GM21360 (cell line): ENCODE results near the gene ERBB4.

Source experiments
- ATAC-seq: cut with Tn5 transposase; IDR thresholded peaks from one replicate; pipeline ENCODE4 v1.9.1; 2021; ENCODE audit warnings: mild to moderate bottlenecking, moderate library complexity; ENCODE audit not compliant: unreplicated experiment

ERBB4 gene

DNA sequence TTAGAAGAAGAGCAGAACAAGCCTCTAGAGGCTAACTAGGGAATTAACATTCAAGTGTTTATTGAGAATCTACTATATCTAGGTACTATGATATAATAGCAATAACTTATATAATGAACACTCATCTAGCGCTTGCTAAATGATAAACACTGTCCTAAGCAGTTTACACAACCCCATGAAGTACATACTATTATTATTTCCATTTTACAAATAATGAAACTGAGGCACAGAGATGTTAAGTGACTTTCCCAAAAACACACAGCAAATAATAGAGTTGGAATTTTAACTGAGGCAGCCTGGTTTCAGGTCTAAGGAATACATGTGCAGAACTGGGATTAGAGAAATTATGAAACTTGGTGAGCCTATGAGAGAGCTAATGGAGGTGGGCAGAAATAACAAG is 1088.8 kb downstream of the ERBB4 start:
- ATAC-seq, result no peak

DNA sequence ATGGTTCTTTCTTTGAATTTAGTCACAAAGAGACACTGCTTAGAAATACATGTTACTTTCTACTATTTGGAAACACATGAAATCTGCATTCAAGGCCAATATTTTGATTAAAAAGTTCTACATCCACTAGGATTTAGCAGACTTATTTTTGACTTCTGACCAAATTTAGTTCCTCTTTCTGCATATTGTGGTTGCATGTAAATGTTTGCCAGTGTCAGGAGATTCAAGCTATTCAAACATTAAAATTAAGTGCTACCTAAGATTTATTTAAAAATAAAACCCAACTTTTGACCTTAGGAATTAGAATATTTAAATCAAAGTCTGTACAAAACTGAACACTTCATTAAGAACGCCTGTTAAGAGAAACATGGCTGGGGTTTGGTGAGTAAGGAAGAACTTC is 1091.1 kb downstream of the ERBB4 start:
- no peak for ATAC-seq

DNA sequence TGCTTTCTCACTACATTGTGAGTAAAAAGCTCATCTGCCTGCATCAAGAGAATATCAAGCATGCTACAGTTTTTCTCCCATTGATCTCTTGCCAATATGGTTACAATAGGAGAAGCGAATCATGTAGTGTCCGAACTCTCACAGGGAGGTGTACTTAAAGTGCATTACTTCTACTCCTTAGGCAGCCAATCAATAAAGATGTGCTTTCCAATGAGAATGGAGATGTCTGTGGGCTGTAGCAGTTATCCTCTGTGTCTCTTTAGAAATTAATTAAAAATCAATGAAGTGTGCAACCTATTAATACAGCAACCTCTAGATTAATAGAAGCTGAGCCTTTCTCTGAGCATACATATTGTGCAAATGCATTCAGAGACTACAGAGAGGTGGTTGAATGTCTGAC is 1098.5 kb downstream of the ERBB4 start:
- no peak for ATAC-seq

DNA sequence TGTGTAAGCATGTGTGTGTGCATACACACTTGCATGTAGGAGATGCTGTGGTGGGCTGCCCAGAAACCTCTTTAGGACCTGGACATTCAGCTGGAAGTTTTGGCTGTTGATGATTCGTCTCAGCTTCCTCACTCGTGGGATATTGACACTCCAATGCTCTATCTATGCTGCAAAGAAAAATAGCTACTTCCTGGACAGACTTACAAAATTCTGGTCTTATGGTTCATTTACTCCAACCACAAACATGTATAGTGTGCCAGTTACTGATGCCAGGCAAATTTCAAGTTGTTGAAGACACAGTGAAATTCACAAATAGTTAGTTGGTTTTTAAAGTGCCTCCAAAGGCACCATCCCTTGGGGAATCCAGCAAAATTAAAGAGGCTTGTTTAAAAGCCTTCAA is 1099.6 kb downstream of the ERBB4 start:
- ATAC-seq, result no peak

DNA sequence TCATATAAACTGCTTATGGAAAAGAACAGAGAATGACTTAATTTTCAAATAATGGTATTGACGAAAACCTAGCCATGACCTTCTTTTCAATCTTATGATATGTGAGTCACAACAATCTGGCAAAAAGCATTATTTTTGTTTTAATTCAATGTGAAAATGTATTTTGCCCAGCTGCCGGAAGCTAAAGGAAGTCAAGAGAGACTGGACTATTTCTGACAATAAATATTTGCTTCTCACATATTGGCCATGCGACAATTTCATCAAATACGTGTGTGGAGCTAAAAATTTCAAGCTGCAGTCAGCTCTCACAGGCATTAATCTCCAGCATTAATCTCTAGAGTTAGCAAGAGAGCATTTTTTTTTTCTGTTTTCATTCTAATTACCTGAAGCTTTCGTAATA is 1101.2 kb downstream of the ERBB4 start:
- ATAC-seq, result no peak

DNA sequence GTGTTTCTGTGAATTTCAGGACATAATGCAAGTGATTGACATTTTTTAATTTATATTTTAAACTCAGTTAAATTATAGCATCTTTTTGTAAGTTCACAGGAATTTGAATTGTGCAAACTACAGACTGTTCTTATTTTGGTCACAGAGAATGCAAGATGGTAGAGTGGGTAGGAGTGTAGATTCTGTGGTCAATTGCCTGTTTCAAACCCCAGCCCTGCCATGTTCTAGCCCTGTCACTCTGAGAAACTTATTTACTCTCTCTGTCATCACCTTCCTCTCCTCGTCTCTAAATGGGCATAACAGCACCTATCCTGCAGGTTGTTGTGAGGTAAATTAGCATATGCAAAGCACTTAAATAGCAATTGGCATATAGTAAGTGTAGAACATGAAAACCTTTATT is 1102.4 kb downstream of the ERBB4 start:
- ATAC-seq, result no peak

DNA sequence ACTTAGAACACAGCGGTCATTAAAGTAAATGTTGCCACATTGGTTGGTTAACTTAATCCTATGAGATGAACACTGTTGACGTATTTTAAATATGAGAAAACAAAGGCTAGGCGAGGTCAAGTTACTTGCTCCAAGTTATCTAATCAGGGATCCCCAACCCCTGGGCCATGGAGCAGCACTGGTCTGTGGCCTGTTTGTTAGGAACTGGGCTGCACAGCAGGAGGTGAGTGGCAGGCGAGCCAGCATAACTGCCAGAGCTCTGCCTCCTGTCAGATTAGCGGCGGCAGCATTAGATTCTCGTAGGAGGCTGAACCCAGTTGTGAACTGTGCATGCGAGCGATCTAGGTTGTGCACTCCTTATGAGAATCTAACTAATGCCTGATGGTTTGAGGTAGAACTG is 1103.3 kb downstream of the ERBB4 start:
- ATAC-seq, result no peak

DNA sequence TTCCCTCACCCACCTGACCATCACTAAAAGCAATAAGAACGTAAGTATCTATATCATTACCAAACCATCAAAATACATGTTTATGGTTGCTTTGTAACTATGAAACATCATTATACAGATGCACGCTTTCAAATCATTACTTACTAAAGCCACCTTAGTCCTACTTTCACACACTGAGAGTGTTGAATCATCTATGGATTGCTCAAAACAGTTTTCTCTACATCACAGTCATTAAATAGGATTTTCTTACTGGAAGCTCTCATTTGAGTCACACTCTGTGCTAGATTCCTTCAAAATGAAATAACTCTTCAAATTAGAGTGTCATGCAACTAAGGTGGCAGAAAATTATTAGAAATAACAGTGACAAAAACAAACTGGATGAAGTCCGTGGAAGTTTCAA is 1103.8 kb downstream of the ERBB4 start:
- no peak for ATAC-seq

DNA sequence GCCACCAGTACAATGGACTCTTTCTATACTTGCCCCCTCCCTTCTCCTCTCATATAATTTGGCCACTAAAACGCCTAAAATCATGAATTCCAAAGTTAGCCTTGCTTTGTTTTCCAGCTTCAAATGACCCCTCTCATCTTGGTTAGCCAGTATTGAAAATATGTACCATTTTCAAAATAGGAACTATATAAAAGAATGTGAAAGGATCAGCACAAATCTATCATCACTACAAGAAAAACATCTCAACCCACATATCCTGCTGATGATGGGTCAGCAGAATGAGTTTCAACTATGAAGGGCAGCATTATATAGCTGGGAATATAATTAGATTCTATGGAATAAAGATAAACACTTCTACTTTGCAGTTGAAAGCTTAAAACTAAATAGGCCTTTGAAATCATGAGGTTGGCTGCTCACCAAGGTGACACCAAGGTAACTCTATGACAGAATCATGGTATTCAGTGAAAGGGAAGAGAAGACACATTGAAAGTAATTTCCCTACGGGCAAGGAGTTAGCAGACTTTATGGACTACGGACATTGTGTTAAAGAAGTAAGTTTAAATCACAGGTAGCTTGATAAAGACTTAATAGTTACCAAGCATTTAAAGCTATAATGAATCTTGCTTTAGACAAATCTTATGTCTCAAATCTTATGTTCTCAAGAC is 1109.2 kb downstream of the ERBB4 start:
- ATAC-seq, result no peak

DNA sequence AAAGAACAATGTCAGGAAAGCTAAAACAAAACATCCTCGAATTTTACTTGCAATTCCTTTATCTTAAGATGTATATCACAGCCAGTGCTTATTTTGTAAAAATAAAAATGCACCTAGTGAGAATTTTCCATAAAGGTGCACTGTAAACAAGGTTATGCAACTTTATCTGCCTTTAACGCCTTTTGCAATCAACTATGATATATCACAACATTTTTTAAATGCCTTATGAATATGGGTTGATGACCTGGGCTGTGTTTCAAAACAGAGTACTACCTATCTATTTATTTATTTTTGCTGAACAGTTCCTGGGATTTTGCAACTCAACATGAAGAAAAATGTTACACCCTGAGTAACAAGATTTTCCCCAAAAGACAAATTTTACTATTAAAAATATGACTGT is 1112.4 kb downstream of the ERBB4 start:
- no peak for ATAC-seq

DNA sequence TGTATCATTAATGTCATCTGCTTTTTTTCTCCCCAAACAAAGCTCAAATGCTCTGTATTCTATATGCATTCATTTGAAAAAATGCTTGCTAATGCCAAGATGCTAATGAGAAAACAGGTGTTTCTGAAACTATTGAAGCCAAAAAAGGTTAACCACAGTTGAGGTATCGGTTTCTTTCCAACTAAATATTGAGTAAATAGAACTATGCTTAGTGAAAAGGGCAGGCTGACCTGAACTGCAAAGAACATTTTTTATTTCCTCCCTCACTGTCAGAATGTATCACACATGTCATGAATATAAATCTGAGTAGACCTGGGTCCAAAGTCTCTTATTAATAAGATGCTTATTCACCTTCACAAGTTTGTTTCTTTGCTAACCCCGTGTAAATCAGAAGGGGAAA is 1115.6 kb downstream of the ERBB4 start:
- no peak for ATAC-seq

DNA sequence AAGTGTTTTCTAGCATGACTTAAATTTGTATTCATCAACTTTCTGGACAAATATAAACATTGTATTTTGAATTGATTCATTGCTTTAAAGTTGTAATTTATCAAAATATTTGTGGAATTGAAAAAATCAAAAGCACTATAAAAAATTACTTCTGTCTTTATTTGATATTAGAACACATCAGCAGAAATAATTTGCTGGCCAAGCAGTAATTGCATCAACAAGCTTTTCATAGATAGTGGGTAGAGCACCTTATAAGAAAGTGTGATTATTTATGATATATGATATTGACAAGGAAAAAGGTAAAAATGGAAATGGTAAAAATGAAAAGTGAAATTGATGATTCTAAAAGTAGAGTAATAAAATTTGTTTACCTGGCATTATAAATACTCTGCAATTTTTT is 1121.1 kb downstream of the ERBB4 start:
- ATAC-seq, result no peak

DNA sequence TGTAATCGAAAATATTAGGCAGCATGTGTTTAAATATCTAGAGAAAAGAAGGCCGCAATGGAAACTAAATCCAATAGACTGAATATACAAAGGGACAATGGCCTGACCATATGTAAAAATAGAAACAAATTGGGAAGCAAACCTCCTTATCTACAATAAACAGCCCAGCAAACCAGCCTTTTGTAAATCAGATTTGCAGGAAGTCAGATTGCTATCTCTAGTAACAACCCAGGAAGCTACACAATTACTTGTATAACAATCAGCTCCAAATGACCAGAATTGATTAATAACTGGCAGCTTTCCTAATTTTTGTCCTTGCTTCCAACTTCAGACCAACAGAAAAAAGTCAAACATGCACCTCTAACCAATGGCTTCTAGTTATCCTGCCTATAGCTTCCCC is 1122.2 kb downstream of the ERBB4 start:
- ATAC-seq, result no peak

DNA sequence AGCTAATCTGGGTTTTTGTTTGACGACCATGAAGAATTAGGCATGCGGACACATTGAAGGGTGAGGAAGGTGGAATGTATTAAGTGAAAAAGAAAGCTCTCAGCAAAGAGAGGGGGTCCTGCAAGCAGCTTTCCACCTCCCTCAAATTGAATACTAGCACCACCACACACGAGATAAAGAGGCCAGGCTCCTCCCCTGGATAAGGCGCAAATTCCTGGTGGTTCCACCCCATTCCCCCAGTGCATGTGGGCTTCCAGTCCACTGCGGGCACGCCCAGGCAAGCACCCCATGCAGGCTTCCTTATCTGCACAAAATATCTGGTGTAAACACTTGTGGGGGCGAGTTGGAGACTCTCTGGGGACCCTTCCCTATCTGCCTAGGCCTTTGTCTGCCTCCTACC is 1124.9 kb downstream of the ERBB4 start:
- ATAC-seq, result no peak

DNA sequence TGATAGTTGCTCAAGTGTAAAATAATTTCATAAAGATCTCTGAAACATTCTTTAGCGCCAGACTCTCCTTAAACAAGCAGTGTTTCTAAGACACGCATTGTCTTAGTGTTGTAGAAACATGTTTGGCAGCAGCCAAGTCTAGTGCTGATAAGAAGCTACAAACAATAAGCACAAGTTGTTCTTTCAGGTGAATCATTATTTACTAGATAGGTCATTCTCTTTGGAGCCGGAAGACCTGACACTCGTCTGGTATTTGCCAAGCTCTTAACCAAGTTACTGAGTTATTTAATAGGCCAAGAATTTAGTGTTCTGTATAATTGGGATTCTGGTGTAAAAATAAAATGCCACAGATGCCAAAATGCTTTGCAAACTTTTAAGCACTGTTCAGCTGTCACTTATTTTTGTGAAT is 1130.1 kb downstream of the ERBB4 start:
- no peak for ATAC-seq

DNA sequence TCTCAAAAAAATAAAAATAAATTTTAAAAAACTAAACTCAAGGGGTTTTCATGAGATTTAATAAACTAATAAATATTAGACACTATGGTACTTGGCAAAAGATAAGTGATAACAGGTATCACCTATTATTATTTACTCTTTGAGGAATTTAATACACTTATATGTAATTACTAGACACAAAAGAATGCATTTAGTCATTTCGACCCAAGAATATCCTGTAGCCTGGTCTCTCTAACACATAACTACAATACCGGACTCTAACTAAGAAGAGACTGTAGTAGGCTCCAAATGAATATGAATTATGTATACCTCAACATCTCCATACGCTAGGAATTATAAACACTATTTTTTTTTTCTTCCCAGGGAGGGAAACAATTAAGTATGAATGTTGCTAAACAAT is 1131.5 kb downstream of the ERBB4 start:
- ATAC-seq, result no peak

DNA sequence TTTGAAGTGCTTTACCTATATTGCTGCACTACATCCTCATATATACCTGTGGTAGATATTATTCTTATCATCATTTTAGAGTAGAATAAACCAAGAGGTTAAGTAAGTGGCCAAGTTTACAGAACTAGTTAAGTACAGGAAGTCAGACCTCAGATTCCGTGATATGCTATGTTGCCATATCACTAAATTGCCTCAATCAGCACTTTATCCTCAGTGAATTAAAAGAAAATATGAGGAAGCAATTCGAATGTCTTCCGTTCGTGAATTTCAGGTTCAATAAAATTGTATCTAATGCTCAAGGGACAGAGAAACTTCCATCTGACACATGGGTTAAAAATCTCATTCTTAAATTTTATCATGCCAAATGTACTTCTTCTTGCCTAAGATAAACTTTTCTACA is 1133.6 kb downstream of the ERBB4 start:
- ATAC-seq, result no peak

DNA sequence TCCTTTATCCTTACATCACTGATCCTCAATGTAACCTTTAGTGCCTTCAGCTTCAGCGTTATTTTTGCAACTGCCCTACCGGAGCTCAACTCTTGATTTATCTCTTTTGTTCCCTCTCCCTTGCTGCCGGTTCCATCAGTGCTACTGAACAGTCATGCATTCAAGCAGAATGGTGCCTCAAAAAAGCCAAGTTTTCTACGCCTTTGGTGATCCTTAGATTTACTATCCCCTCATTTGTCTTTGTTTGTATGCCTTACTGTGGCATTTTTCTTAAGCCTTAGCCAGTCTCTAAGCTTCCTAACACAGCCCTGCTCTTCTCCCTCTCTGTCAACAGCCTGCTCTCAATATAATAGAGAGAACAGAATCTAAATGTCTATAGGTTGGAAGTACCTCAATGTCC is 1134.5 kb downstream of the ERBB4 start:
- ATAC-seq, result no peak

DNA sequence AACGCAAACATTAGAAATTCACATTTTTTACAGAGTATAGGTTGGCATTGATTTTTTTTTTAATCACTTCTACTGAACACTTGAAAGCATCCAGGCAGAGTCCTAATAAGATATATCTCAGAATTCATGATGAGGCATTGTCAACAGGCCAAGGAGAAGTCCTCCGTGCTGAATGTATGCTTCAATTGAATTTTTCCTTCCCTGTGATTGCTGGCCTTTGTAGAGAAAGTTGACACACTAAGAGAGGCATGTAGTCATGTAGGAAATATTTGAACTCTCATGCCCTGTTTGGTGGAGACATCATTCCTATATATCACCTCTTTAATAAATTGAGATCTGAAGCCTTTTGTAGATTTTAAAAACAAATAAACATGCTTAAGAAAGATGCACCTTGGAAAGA is 1137.3 kb downstream of the ERBB4 start:
- no peak for ATAC-seq

DNA sequence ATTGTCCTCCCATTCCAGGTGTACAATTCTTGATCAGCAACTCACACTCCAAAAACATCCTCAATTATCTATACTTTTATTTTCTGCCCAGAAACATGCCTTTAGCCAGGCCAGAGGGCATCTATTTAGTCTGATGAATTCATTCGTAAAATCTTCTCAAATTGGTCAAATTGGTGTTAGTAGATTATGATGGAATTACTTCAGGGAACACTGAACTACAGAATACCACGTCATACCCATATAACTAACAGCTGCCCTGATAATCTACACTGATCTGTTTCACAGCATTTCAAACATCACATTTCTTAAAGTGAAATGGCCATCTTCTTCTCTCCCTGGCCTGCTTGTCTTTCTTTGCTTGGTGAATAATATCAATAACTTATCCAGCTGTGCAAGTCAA is 1140.8 kb downstream of the ERBB4 start:
- ATAC-seq, result no peak

DNA sequence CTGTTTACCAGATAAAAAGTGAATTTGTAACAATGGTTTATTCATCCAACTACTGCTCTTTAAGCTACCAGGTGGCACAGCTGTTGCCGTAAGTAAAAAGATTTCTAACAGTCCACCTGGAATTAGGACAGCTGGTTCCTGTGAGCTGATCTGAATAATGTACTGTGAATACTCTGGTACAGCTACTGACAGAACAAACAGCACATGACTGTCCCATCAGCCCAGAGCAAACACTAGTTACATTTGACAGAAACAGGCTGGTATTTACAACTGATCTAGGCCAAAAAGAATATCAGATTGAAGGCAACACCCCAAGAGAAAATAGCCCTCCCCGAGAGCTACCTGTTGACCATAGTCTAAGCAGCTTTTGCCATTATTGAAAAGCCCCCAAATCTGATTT is 1141.8 kb downstream of the ERBB4 start:
- no peak for ATAC-seq

DNA sequence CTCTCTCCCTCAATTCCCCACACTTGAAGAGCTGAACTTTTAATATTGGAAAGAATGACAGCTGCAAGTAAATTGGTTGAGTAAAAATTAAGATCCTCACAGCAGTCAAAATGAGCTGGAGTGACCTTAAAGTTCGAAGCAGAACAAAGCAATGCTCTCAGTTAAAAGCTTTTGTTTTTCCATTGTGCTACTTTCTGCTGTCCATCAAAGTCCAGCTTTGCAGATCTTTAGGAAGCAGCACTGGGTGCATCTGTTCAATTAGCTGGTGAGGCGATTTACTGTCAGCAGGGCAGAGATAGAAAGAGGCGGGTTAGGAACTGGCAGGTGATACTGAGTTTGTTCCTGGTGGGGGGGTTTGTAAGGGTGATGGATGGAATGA is 1147.4 kb downstream of the ERBB4 start:
- no peak for ATAC-seq

DNA sequence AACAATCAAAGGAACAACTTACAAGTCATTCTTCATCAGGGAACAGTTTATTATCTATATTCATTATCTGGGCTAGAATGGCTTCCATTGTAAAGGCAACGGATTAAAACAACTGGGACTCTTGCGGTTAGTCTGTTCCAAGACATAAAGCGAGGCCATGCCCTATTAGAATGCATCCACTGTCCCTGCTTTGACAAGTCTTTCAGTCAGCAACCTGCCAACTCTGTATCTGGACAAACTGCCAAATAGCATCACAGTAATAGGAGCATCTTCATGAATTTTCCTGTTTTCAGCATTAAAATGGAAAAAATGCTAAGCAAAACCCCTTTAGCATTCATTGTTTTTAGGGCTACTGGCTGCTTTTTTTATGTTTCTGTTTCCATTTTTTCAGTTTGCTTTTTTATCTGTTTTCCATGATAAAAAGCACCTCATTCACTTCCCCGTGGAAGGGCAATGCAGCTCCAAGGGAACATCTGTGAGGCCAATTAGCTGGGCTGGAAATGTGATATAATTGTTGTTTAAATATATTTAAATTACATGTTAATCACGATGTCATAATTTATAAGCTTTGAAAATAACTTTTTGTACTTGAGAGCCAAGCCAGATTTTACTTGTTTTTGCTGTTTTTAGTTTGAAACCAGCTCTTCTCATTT is 1147.9 kb downstream of the ERBB4 start:
- ATAC-seq, result no peak
